Neural cell (in vitro differentiated cells): Measurements from ENCODE around the gene FRMD1.

Source experiments
- EZH2 ChIP-seq: fragments of 200-600, 300-800 bp; shearing (Covaris generic), sonication (generic); IDR thresholded peaks from 2 replicates; pipeline ENCODE4 v1.6.1; 2014; ENCODE audit warnings: antibody characterized with exemption, low read length, borderline replicate concordance, mild to moderate bottlenecking; ENCODE audit not compliant: insufficient read depth, poor library complexity, severe bottlenecking
- MXI1 ChIP-seq: fragments of 450-650 bp; conservative IDR thresholded peaks from 2 replicates; pipeline ENCODE4 v1.6.1; 2014; ENCODE audit warnings: antibody characterized with exemption, mild to moderate bottlenecking; ENCODE audit not compliant: poor library complexity, severe bottlenecking
- POLR2AphosphoS5 ChIP-seq: IDR thresholded peaks from 2 replicates; pipeline ENCODE4 v1.6.1; 2012
- RAD21 ChIP-seq: fragments of 450-650 bp; conservative IDR thresholded peaks from 2 replicates; pipeline ENCODE4 v1.6.1; 2014; ENCODE audit warnings: antibody characterized with exemption, mild to moderate bottlenecking, moderate library complexity
- TF ChIP-seq, protein P1 (sequence below): fragments of 450-650 bp; IDR thresholded peaks from 2 replicates; pipeline ENCODE4 v1.5.1; 2014; ENCODE audit warnings: antibody characterized with exemption, mild to moderate bottlenecking, moderate library complexity; ENCODE audit not compliant: poor library complexity, severe bottlenecking

GRCh38 chr6:168071620-168072019 lies 7.4 kb downstream of the FRMD1 start:
- TF ChIP-seq EZH2: no peak
- TF ChIP-seq RAD21: no peak
- TF ChIP-seq, protein P1, sequence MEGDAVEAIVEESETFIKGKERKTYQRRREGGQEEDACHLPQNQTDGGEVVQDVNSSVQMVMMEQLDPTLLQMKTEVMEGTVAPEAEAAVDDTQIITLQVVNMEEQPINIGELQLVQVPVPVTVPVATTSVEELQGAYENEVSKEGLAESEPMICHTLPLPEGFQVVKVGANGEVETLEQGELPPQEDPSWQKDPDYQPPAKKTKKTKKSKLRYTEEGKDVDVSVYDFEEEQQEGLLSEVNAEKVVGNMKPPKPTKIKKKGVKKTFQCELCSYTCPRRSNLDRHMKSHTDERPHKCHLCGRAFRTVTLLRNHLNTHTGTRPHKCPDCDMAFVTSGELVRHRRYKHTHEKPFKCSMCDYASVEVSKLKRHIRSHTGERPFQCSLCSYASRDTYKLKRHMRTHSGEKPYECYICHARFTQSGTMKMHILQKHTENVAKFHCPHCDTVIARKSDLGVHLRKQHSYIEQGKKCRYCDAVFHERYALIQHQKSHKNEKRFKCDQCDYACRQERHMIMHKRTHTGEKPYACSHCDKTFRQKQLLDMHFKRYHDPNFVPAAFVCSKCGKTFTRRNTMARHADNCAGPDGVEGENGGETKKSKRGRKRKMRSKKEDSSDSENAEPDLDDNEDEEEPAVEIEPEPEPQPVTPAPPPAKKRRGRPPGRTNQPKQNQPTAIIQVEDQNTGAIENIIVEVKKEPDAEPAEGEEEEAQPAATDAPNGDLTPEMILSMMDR: no peak
- no peak for TF ChIP-seq POLR2AphosphoS5
- TF ChIP-seq MXI1: no peak
